Osteoblast (primary cell): Measurements from ENCODE around the gene CCDC71. TPM values are rescaled to one million over a fixed set of nuclear protein-coding genes. Genes with fewer than 3 reads are reported as not detected.

Experiments
- DNase-seq: peaks from one replicate; pipeline ENCODE4 v3.0.0; 2011; ENCODE audit warnings: low spot score, mixed read lengths; ENCODE audit not compliant: insufficient read length; ENCODE audit errors: missing footprints
- H2AFZ ChIP-seq: 2 replicates; pipeline ENCODE4 v1.6.0; 2011; ENCODE audit warnings: mild to moderate bottlenecking, low read length
- H3K27ac ChIP-seq: 2 replicates; pipeline ENCODE4 v1.5.1; 2011; ENCODE audit warnings: mild to moderate bottlenecking, low read depth, low read length, moderate library complexity
- H3K27me3 ChIP-seq: 2 replicates; pipeline ENCODE4 v1.6.0; 2012; ENCODE audit warnings: mild to moderate bottlenecking, control low read depth, inconsistent platforms, low read length, moderate library complexity; ENCODE audit not compliant: insufficient read depth
- H3K36me3 ChIP-seq: 2 replicates; pipeline ENCODE4 v1.5.1; 2011; ENCODE audit warnings: mild to moderate bottlenecking, low read length, control low read depth, moderate library complexity; ENCODE audit not compliant: insufficient read depth
- H3K4me1 ChIP-seq: 2 replicates; pipeline ENCODE4 v1.5.1; 2011; ENCODE audit warnings: mild to moderate bottlenecking, low read length, control low read depth, moderate library complexity; ENCODE audit not compliant: insufficient read depth
- H3K4me2 ChIP-seq: 2 replicates; pipeline ENCODE4 v1.6.0; 2011; ENCODE audit warnings: mild to moderate bottlenecking, low read length; ENCODE audit not compliant: insufficient read depth
- H3K4me3 ChIP-seq: fragments of 200-600 bp; sonication (generic); 3 replicates; pipeline ENCODE4 v1.5.1; 2012; ENCODE audit warnings: mild to moderate bottlenecking, low read length, inconsistent platforms; ENCODE audit not compliant: insufficient read depth
- H3K79me2 ChIP-seq: 2 replicates; pipeline ENCODE4 v1.6.0; 2012; ENCODE audit warnings: mild to moderate bottlenecking, low read length, control low read depth, inconsistent platforms; ENCODE audit not compliant: insufficient read depth
- H3K9me3 ChIP-seq: 2 replicates; pipeline ENCODE4 v1.5.1; 2011; ENCODE audit warnings: low read depth, low read length, control low read depth
- H4K20me1 ChIP-seq: 2 replicates; pipeline ENCODE4 v1.6.0; 2012; ENCODE audit warnings: mild to moderate bottlenecking, low read length, control low read depth; ENCODE audit not compliant: insufficient read depth
- CTCF ChIP-seq: IDR thresholded peaks from 2 replicates; pipeline ENCODE4 v1.5.1; 2011; ENCODE audit warnings: mild to moderate bottlenecking, low read depth, low read length, moderate library complexity; ENCODE audit errors: extremely low read depth
- total RNA-seq: library from RNA; depleted of rRNA; stranded (reverse); fragments of >200 nt; gene quantifications from 2 replicates; pipeline ENCODE4 v1.2.3, GENCODE V29; 2012

The CCDC71 gene
- total RNA-seq, 1 donor: 22.8 TPM

GRCh38 chr3:49164983-49165720 lies 979 bp downstream of the CCDC71 start:
- H4K20me1 ChIP-seq: peaks cover 13% of the 10 kb centered on the region
- H3K4me1 ChIP-seq: peaks cover 14% of the 10 kb centered on the region
- H3K27ac ChIP-seq: peak overlapping the region; percentile 66
- peak overlapping the region; percentile 50 for H2AFZ ChIP-seq
- no peaks in the 10 kb centered on the region for H3K27me3 ChIP-seq
- H3K4me3 ChIP-seq: peak overlapping the region; percentile 87
- H3K79me2 ChIP-seq: peaks cover 33% of the 10 kb centered on the region
- DNase-seq: peak; percentile 94
- H3K36me3 ChIP-seq: peaks cover 16% of the 10 kb centered on the region
- H3K4me2 ChIP-seq: peak overlapping the region; percentile 97
- no peaks in the 10 kb centered on the region for H3K9me3 ChIP-seq
- TF ChIP-seq CTCF: no peak

GRCh38 chr3:49163609-49164008 lies 2.5 kb downstream of the CCDC71 start:
- H4K20me1 ChIP-seq: peaks cover 13% of the 10 kb centered on the region
- no peak for TF ChIP-seq CTCF

GRCh38 chr3:49162751-49163419 lies 3.2 kb downstream of the CCDC71 start:
- no peak overlapping the region for H3K4me2 ChIP-seq
- peaks cover 33% of the 10 kb centered on the region for H3K79me2 ChIP-seq
- no peaks in the 10 kb centered on the region for H3K27me3 ChIP-seq
- H3K27ac ChIP-seq: no peak overlapping the region
- H3K4me1 ChIP-seq: peaks cover 14% of the 10 kb centered on the region
- H3K36me3 ChIP-seq: peaks cover 16% of the 10 kb centered on the region
- peak; percentile 36 for DNase-seq
- H3K4me3 ChIP-seq: no peak overlapping the region
- no peak overlapping the region for H2AFZ ChIP-seq
- H4K20me1 ChIP-seq: peaks cover 13% of the 10 kb centered on the region
- H3K9me3 ChIP-seq: no peaks in the 10 kb centered on the region
- TF ChIP-seq CTCF: no peak

More at GRCh38 chr3:49163609-49164008, 2.5 kb downstream of the CCDC71 start:
- peaks cover 16% of the 10 kb centered on the region for H3K36me3 ChIP-seq
- H2AFZ ChIP-seq: no peak overlapping the region
- H3K4me2 ChIP-seq: no peak overlapping the region
- H3K79me2 ChIP-seq: peaks cover 33% of the 10 kb centered on the region
- H3K9me3 ChIP-seq: no peaks in the 10 kb centered on the region
- no peaks in the 10 kb centered on the region for H3K27me3 ChIP-seq
- H3K4me1 ChIP-seq: peaks cover 14% of the 10 kb centered on the region
- DNase-seq: peak; percentile 65
- H3K27ac ChIP-seq: no peak overlapping the region
- H3K4me3 ChIP-seq: no peak overlapping the region
